Skin epidermis (tissue), 12 donors: ENCODE data around the gene FAM241B.

Experiments
- H3K27ac ChIP-seq, 21 experiments: fragments of 200-600 bp; sonication (generic) in 11 of 21; one replicate each; pipeline ENCODE4 v1.5.0; 2020; ENCODE audit warnings: mild to moderate bottlenecking in 3 of 21, inconsistent platforms in 2 of 21, moderate library complexity in 2 of 21
- H3K4me3 ChIP-seq, 7 experiments: fragments of 200-600 bp; sonication (generic) in 2 of 7; one replicate each; pipeline ENCODE4 v1.5.0; 2020; ENCODE audit warnings: inconsistent platforms in 2 of 7, mild to moderate bottlenecking in 2 of 7, moderate library complexity in 1 of 7

FAM241B gene

GRCh38 chr10:69646185-69647060 is 16.4 kb downstream of the FAM241B start:
- no peak overlapping the region for H3K4me3 ChIP-seq
- no peak overlapping the region for H3K27ac ChIP-seq

- H3K27ac ChIP-seq = no peak overlapping the region
- no peak overlapping the region for H3K4me3 ChIP-seq
Observed at GRCh38 chr10:69647126-69647525, 17.1 kb downstream of the FAM241B start.

GRCh38 chr10:69647819-69648218 is 17.8 kb downstream of the FAM241B start:
- H3K4me3 ChIP-seq = no peak overlapping the region
- H3K27ac ChIP-seq = no peak overlapping the region

GRCh38 chr10:69648461-69648860 is 18.4 kb downstream of the FAM241B start:
- no peak overlapping the region for H3K4me3 ChIP-seq
- no peak overlapping the region for H3K27ac ChIP-seq

GRCh38 chr10:69649786-69650550 is 19.9 kb downstream of the FAM241B start:
- Histone ChIP-seq H3K4me3 (no peak overlapping the region), H3K27ac (no peak overlapping the region)

GRCh38 chr10:69650589-69651261 is 20.7 kb downstream of the FAM241B start:
- Histone ChIP-seq H3K4me3 (no peak overlapping the region), H3K27ac (no peak overlapping the region)

GRCh38 chr10:69651362-69651761 is 21.3 kb downstream of the FAM241B start:
- no peak overlapping the region for H3K4me3 ChIP-seq
- no peak overlapping the region for H3K27ac ChIP-seq

GRCh38 chr10:69652111-69652856 is 22.2 kb downstream of the FAM241B start:
- H3K4me3 ChIP-seq = no peak overlapping the region
- H3K27ac ChIP-seq = no peak overlapping the region

- Histone ChIP-seq H3K4me3 (no peak overlapping the region), H3K27ac (no peak overlapping the region)
Observed at GRCh38 chr10:69652857-69653199, 22.8 kb downstream of the FAM241B start.

GRCh38 chr10:69653561-69653960 is 23.5 kb downstream of the FAM241B start:
- Histone ChIP-seq H3K27ac (no peak overlapping the region), H3K4me3 (no peak overlapping the region)

- H3K4me3 ChIP-seq = no peak overlapping the region
- H3K27ac ChIP-seq = no peak overlapping the region
Observed at GRCh38 chr10:69655124-69655867, 25.2 kb downstream of the FAM241B start.

GRCh38 chr10:69655868-69656555 is 26.0 kb downstream of the FAM241B start:
- H3K27ac ChIP-seq = no peak overlapping the region
- H3K4me3 ChIP-seq = no peak overlapping the region

GRCh38 chr10:69656742-69657269 is 26.8 kb downstream of the FAM241B start:
- Histone ChIP-seq H3K4me3 (no peak overlapping the region), H3K27ac (no peak overlapping the region)

- H3K4me3 ChIP-seq = no peak overlapping the region
- no peak overlapping the region for H3K27ac ChIP-seq
Observed at GRCh38 chr10:69657430-69657829, 27.4 kb downstream of the FAM241B start.

GRCh38 chr10:69657866-69658265 is 27.8 kb downstream of the FAM241B start:
- Histone ChIP-seq H3K27ac (no peak overlapping the region), H3K4me3 (no peak overlapping the region)

- H3K4me3 ChIP-seq = no peak overlapping the region
- H3K27ac ChIP-seq = no peak overlapping the region
Observed at GRCh38 chr10:69659241-69660038, 29.4 kb downstream of the FAM241B start.

- H3K27ac ChIP-seq = no peak overlapping the region
- no peak overlapping the region for H3K4me3 ChIP-seq
Observed at GRCh38 chr10:69660296-69660695, 30.2 kb downstream of the FAM241B start.
